ENCODE measurements around the gene MTMR12.

- no peak for TF ChIP-seq CTCF (IDR thresholded peaks at IDR 0.05; ENCODE audit: low read depth, low read length)
- TF ChIP-seq EZH2phosphoT487 (IDR thresholded peaks at IDR 0.05; ENCODE audit: low read depth) = no peak
These were observed 29.9 kb upstream of the MTMR12 start for GRCh38 chr5:32342656-32343055.

Data from OCI-LY3 (cell line).